Measurements from ENCODE around the gene CDH23. TPM values are rescaled to one million over a fixed set of nuclear protein-coding genes. Genes with fewer than 3 reads are reported as not detected.

CDH23 gene
- total RNA-seq, 1 experiment from 2014 or later, result not detected

GRCh38 chr10:71616817-71617654 lies 220.3 kb downstream of the CDH23 start:
- Histone ChIP-seq H3K27ac (ENCODE audit: low read length) (no peak overlapping the region), H3K9me3 (ENCODE audit: low read length) (no peaks in the 10 kb centered on the region), H3K4me3 (ENCODE audit: low read length) (no peak overlapping the region), H3K27me3 (ENCODE audit: low read length) (no peaks in the 10 kb centered on the region), H3K9ac (ENCODE audit: low read length) (no peak overlapping the region), H3K9me2 (replicated peaks; ENCODE audit: low read length) (no peaks in the 10 kb centered on the region), H2AFZ (ENCODE audit: low read length) (no peak overlapping the region), H3K79me2 (ENCODE audit: low read length) (no peaks in the 10 kb centered on the region), H3K4me1 (ENCODE audit: insufficient read depth, low read length) (peaks cover 21% of the 10 kb centered on the region), H4K20me1 (ENCODE audit: low read length) (no peaks in the 10 kb centered on the region), H3K4me2 (ENCODE audit: low read length) (no peak overlapping the region), H3F3A (ENCODE audit: low read length, unreplicated experiment) (no peaks in the 10 kb centered on the region), H3K36me3 (ENCODE audit: low read depth, low read length) (no peaks in the 10 kb centered on the region)
- BruUV-seq (replicated peaks), result no TSS peak
- ATAC-seq, result no peak
- no peak for DNase-seq
- intact Hi-C loops (cut with micrococcal nuclease), result no loop called here
- CTCF ChIA-PET, result no interaction called here
- POLR2A ChIA-PET (ENCODE audit: unreplicated experiment), result no interaction called here
- TF ChIP-seq EZH2phosphoT487 (IDR thresholded peaks at IDR 0.05; ENCODE audit: borderline replicate concordance, low read length), result no peak
- TF ChIP-seq EZH2 (IDR thresholded peaks at IDR 0.05; ENCODE audit: low read length, unreplicated experiment), result no peak
- no peak for TF ChIP-seq CTCF (conservative IDR thresholded peaks at IDR 0.05; ENCODE audit: low read depth, low read length)

- Histone ChIP-seq H3K9me3 (ENCODE audit: low read length) (no peaks in the 10 kb centered on the region), H3K36me3 (ENCODE audit: low read depth, low read length) (no peaks in the 10 kb centered on the region), H3K4me1 (ENCODE audit: insufficient read depth, low read length) (peaks cover 28% of the 10 kb centered on the region), H2AFZ (ENCODE audit: low read length) (no peak overlapping the region), H3K79me2 (ENCODE audit: low read length) (no peaks in the 10 kb centered on the region), H3F3A (ENCODE audit: low read length, unreplicated experiment) (no peaks in the 10 kb centered on the region), H3K4me2 (ENCODE audit: low read length) (no peak overlapping the region), H3K27me3 (ENCODE audit: low read length) (no peaks in the 10 kb centered on the region), H3K9ac (ENCODE audit: low read length) (no peak overlapping the region), H3K27ac (ENCODE audit: low read length) (no peak overlapping the region), H3K9me2 (replicated peaks; ENCODE audit: low read length) (no peaks in the 10 kb centered on the region), H3K4me3 (ENCODE audit: low read length) (no peak overlapping the region), H4K20me1 (ENCODE audit: low read length) (no peaks in the 10 kb centered on the region)
- ATAC-seq (no peak), DNase-seq (no peak)
- BruUV-seq (replicated peaks), result no TSS peak
- ChIA-PET CTCF (no interaction called here), POLR2A (ENCODE audit: unreplicated experiment) (no interaction called here)
- intact Hi-C loops (cut with micrococcal nuclease), result no loop called here
- TF ChIP-seq EZH2 (IDR thresholded peaks at IDR 0.05; ENCODE audit: low read length, unreplicated experiment) (no peak), EZH2phosphoT487 (IDR thresholded peaks at IDR 0.05; ENCODE audit: borderline replicate concordance, low read length) (no peak), CTCF (conservative IDR thresholded peaks at IDR 0.05; ENCODE audit: low read depth, low read length) (no peak)
Observed at GRCh38 chr10:71618176-71618575, 221.5 kb downstream of the CDH23 start.

- H3K4me3 ChIP-seq (ENCODE audit: low read length), result no peak overlapping the region
- POLR2A ChIA-PET (ENCODE audit: unreplicated experiment), result no interaction called here
- ATAC-seq, result no peak
- H3K27me3 ChIP-seq (ENCODE audit: low read length), result no peaks in the 10 kb centered on the region
- BruUV-seq (replicated peaks), result no TSS peak
- no peak overlapping the region for H2AFZ ChIP-seq (ENCODE audit: low read length)
- no peaks in the 10 kb centered on the region for H3K9me3 ChIP-seq (ENCODE audit: low read length)
- no peaks in the 10 kb centered on the region for H3K36me3 ChIP-seq (ENCODE audit: low read depth, low read length)
- no peak overlapping the region for H3K27ac ChIP-seq (ENCODE audit: low read length)
- no peak overlapping the region for H3K9ac ChIP-seq (ENCODE audit: low read length)
- H4K20me1 ChIP-seq (ENCODE audit: low read length), result no peaks in the 10 kb centered on the region
- DNase-seq, result no peak
- H3K4me1 ChIP-seq (ENCODE audit: insufficient read depth, low read length), result peaks cover 24% of the 10 kb centered on the region
- no peaks in the 10 kb centered on the region for H3K9me2 ChIP-seq (replicated peaks; ENCODE audit: low read length)
- no peaks in the 10 kb centered on the region for H3F3A ChIP-seq (ENCODE audit: low read length, unreplicated experiment)
- no peak overlapping the region for H3K4me2 ChIP-seq (ENCODE audit: low read length)
- CTCF ChIA-PET, result no interaction called here
- TF ChIP-seq CTCF (conservative IDR thresholded peaks at IDR 0.05; ENCODE audit: low read depth, low read length), result no peak
- TF ChIP-seq EZH2phosphoT487 (IDR thresholded peaks at IDR 0.05; ENCODE audit: borderline replicate concordance, low read length), result no peak
- TF ChIP-seq EZH2 (IDR thresholded peaks at IDR 0.05; ENCODE audit: low read length, unreplicated experiment), result no peak
- intact Hi-C loops (cut with micrococcal nuclease), result no loop called here
- no peaks in the 10 kb centered on the region for H3K79me2 ChIP-seq (ENCODE audit: low read length)
Observed at GRCh38 chr10:71618598-71618997, 221.9 kb downstream of the CDH23 start.
